Keratinocyte (primary cell): Measurements from ENCODE around the gene KCNK16. TPM values are rescaled to one million over a fixed set of nuclear protein-coding genes. Genes with fewer than 3 reads are reported as not detected.

Experiments
- DNase-seq: peaks from one replicate; pipeline ENCODE4 v3.0.0-alpha.2; 2011; ENCODE audit warnings: low read depth, missing footprints, low spot score
- FAIRE-seq: peaks from 2 replicates; lab custom pipeline; 2011; peaks lifted over from hg19 to GRCh38; lab: Jason Lieb, UNC
- H2AFZ ChIP-seq: 2 replicates; pipeline ENCODE4 v1.6.0; 2012; ENCODE audit warnings: low read length, control low read depth, inconsistent platforms; ENCODE audit not compliant: control insufficient read depth
- H3K27ac ChIP-seq: 2 replicates; pipeline ENCODE4 v1.5.1; 2011; ENCODE audit warnings: low read length; ENCODE audit not compliant: control insufficient read depth, insufficient read depth
- H3K27me3 ChIP-seq: 3 replicates; pipeline ENCODE4 v1.6.0; 2011; ENCODE audit warnings: low read length; ENCODE audit not compliant: control insufficient read depth, insufficient read depth; ENCODE audit errors: extremely low read depth
- H3K36me3 ChIP-seq, 2 experiments: 2 replicates in 1 of 2; 3 replicates in 1 of 2; pipeline ENCODE4 v1.5.1; 2011; ENCODE audit warnings: low read length in 2 of 2, mild to moderate bottlenecking in 1 of 2; ENCODE audit not compliant: control insufficient read depth in 2 of 2, insufficient read depth in 2 of 2; ENCODE audit errors: extremely low read depth in 1 of 2
- H3K4me1 ChIP-seq: 3 replicates; pipeline ENCODE4 v1.5.1; 2011; ENCODE audit warnings: low read length; ENCODE audit not compliant: control insufficient read depth, insufficient read depth; ENCODE audit errors: extremely low read depth
- H3K4me2 ChIP-seq: 3 replicates; pipeline ENCODE4 v1.6.0; 2011; ENCODE audit warnings: low read depth, low read length; ENCODE audit not compliant: control insufficient read depth, insufficient read depth; ENCODE audit errors: extremely low read depth
- H3K4me3 ChIP-seq, 3 experiments: fragments of 200-600 bp in 1 of 3; sonication (generic) in 1 of 3; 2 replicates in 2 of 3; 3 replicates in 1 of 3; pipeline ENCODE4 v1.5.1; 2011 to 2016; ENCODE audit warnings: low read length in 3 of 3, mild to moderate bottlenecking in 3 of 3, control low read depth in 2 of 3, inconsistent platforms in 1 of 3, low read depth in 1 of 3, mixed read lengths in 1 of 3, mixed run types in 1 of 3, moderate library complexity in 1 of 3; ENCODE audit not compliant: control insufficient read depth in 2 of 3, insufficient read depth in 2 of 3; ENCODE audit errors: extremely low read depth in 1 of 3
- H3K79me2 ChIP-seq: 2 replicates; pipeline ENCODE4 v1.6.0; 2012; ENCODE audit warnings: low read length; ENCODE audit not compliant: control insufficient read depth, insufficient read depth
- H3K9ac ChIP-seq: 3 replicates; pipeline ENCODE4 v1.6.0; 2011; ENCODE audit warnings: low read length; ENCODE audit not compliant: control insufficient read depth, insufficient read depth; ENCODE audit errors: extremely low read depth
- H3K9me1 ChIP-seq: 3 replicates; pipeline ENCODE4 v1.6.0; 2011; ENCODE audit warnings: low read length; ENCODE audit not compliant: control insufficient read depth, insufficient read depth; ENCODE audit errors: extremely low read depth
- H3K9me3 ChIP-seq: 2 replicates; pipeline ENCODE4 v1.5.1; 2012; ENCODE audit warnings: low read depth, low read length; ENCODE audit not compliant: control insufficient read depth
- H4K20me1 ChIP-seq: 3 replicates; pipeline ENCODE4 v1.6.0; 2011; ENCODE audit warnings: low read length; ENCODE audit not compliant: control insufficient read depth, insufficient read depth; ENCODE audit errors: extremely low read depth
- EZH2 ChIP-seq: IDR thresholded peaks from one replicate; pipeline ENCODE4 v1.6.1; 2012; ENCODE audit warnings: inconsistent platforms, mild to moderate bottlenecking, low read length, moderate library complexity
- dilution Hi-C: fragments of 300-500 bp; cut with MboI; formaldehyde crosslinking; loops from one replicate; pipeline ENCODE4 v1.7.0; 2020; ENCODE audit warnings: low sequenced_read_pairs; ENCODE audit not compliant: extremely low pct_ligation_motif_present
- polyA plus RNA-seq, 5 experiments: library from polyadenylated mRNA; depleted of rRNA in 3 of 5; stranded (reverse) in 3 of 5; stranded (forward) in 1 of 5; unstranded in 1 of 5; fragments of >200 nt; gene quantifications; 1 replicate in 1 of 5; 2 replicates in 3 of 5; 3 replicates in 1 of 5; pipeline versions ENCODE4 v1.2.1 to v1.2.3, GENCODE V29; 2011 to 2012; ENCODE audit warnings: missing spikeins in 2 of 5, low read depth in 1 of 5, low replicate concordance in 1 of 5
- TF ChIP-seq, protein P1 (sequence below), 3 experiments: IDR thresholded peaks in 1 of 3; conservative IDR thresholded peaks in 1 of 3; optimal IDR thresholded peaks in 1 of 3; 2 replicates in 2 of 3; 3 replicates in 1 of 3; pipeline versions ENCODE3 to v1.5.1; 2011; ENCODE audit warnings: low read length in 3 of 3, mild to moderate bottlenecking in 3 of 3, moderate library complexity in 2 of 3, control low read depth in 1 of 3, inconsistent platforms in 1 of 3; ENCODE audit not compliant: insufficient read depth in 2 of 3; ENCODE audit errors: extremely low read depth in 1 of 3

KCNK16 gene
- polyA plus RNA-seq, 1 donor (not counting 4 experiments of a cell fraction or from before 2014, with no cell fraction given): not detected

- Histone ChIP-seq H3K4me2 (no peak overlapping the region), H3K27ac (no peak overlapping the region), H3K4me3 (no peak overlapping the region), H4K20me1 (no peaks in the 10 kb centered on the region), H3K79me2 (no peaks in the 10 kb centered on the region), H3K4me1 (peaks cover 1% of the 10 kb centered on the region), H3K9ac (no peak overlapping the region), H3K9me3 (no peaks in the 10 kb centered on the region), H3K27me3 (peaks cover 11% of the 10 kb centered on the region), H3K36me3 (no peaks in the 10 kb centered on the region), H3K9me1 (no peaks in the 10 kb centered on the region), H2AFZ (no peak overlapping the region)
- no peak for FAIRE-seq
- DNase-seq: no peak
- dilution Hi-C loops: no loop called here
- no peak for TF ChIP-seq EZH2
- TF ChIP-seq, protein P1, sequence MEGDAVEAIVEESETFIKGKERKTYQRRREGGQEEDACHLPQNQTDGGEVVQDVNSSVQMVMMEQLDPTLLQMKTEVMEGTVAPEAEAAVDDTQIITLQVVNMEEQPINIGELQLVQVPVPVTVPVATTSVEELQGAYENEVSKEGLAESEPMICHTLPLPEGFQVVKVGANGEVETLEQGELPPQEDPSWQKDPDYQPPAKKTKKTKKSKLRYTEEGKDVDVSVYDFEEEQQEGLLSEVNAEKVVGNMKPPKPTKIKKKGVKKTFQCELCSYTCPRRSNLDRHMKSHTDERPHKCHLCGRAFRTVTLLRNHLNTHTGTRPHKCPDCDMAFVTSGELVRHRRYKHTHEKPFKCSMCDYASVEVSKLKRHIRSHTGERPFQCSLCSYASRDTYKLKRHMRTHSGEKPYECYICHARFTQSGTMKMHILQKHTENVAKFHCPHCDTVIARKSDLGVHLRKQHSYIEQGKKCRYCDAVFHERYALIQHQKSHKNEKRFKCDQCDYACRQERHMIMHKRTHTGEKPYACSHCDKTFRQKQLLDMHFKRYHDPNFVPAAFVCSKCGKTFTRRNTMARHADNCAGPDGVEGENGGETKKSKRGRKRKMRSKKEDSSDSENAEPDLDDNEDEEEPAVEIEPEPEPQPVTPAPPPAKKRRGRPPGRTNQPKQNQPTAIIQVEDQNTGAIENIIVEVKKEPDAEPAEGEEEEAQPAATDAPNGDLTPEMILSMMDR (optimal IDR thresholded peaks at IDR 0.05 in 1 of 3, IDR thresholded peaks at IDR 0.05 in 1 of 3, conservative IDR thresholded peaks at IDR 0.05 in 1 of 3; ENCODE audit: extremely low read depth in 1 of 3, insufficient read depth in 2 of 3, low read length in 3 of 3): no peak
These were observed 24.4 kb downstream of the KCNK16 start for GRCh38 chr6:39298061-39298460.

DNA sequence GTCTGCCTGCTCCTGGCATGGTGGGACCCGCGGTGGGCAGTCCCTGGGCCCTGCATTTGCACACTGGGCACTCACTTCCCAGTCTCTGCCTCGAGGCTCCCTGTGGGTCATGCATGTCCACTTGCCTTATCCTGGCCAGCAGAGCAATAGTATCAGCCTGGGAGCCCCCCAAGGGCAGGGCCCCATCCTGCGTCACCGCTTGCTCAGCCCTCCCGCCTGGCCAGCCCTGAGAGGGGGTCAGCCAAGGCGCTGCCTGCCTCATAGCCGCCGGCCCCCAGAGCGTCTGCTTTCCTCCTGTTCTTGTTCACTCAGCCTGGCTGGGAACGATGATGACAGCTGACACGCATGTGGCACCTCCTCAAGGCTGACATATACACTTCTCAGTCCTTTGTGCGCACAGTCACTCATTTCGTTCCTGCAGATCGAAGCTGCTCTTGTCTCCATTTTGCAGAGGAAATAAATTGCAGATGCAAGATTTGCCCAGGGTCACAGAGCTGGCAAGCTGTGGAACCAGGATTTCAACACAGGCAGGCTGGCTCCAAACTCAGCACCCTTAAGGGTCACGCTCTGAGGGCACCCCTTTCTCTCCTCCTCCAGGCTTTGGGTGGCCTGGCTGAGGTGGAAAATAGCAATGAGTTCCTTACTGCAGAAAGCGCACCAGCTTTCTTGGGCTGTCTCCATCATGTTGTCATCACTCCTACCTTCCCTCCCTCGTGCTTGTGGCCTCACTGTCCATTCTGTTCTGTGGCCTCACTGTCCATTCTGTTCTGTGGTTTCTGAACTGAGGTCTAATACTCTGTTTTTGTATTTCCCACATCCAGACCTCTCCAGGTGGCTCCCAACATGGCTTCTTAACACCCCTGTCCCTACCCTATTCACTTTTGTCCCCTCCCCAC, 25.5 kb downstream of the KCNK16 start:
- Histone ChIP-seq H3K4me1 (no peaks in the 10 kb centered on the region), H3K4me3 (no peak overlapping the region)
- DNase-seq: no peak

More for the DNA sequence above, 25.5 kb downstream of the KCNK16 start:
- Histone ChIP-seq H3K27me3 (peaks cover 11% of the 10 kb centered on the region), H3K9ac (no peak overlapping the region), H4K20me1 (no peaks in the 10 kb centered on the region), H3K27ac (no peak overlapping the region), H2AFZ (no peak overlapping the region), H3K79me2 (no peaks in the 10 kb centered on the region), H3K4me2 (no peak overlapping the region), H3K9me1 (no peaks in the 10 kb centered on the region), H3K36me3 (no peaks in the 10 kb centered on the region), H3K9me3 (no peaks in the 10 kb centered on the region)
- dilution Hi-C loops: no loop called here
- no peak for FAIRE-seq
- no peak for TF ChIP-seq EZH2
- TF ChIP-seq, protein P1 (optimal IDR thresholded peaks at IDR 0.05 in 1 of 3, IDR thresholded peaks at IDR 0.05 in 1 of 3, conservative IDR thresholded peaks at IDR 0.05 in 1 of 3; ENCODE audit: extremely low read depth in 1 of 3, insufficient read depth in 2 of 3, low read length in 3 of 3): no peak
